Keratinocyte (primary cell): ENCODE measurements around the gene GPBAR1.

Source experiments
- CTCF ChIP-seq, 3 experiments: IDR thresholded peaks in 1 of 3; conservative IDR thresholded peaks in 1 of 3; optimal IDR thresholded peaks in 1 of 3; 2 replicates in 2 of 3; 3 replicates in 1 of 3; pipeline versions ENCODE3 to v1.5.1; 2011; ENCODE audit warnings: low read length in 3 of 3, mild to moderate bottlenecking in 3 of 3, moderate library complexity in 2 of 3, control low read depth in 1 of 3, inconsistent platforms in 1 of 3; ENCODE audit not compliant: insufficient read depth in 2 of 3; ENCODE audit errors: extremely low read depth in 1 of 3
- EZH2 ChIP-seq: IDR thresholded peaks from one replicate; pipeline ENCODE4 v1.6.1; 2012; ENCODE audit warnings: inconsistent platforms, mild to moderate bottlenecking, low read length, moderate library complexity

- TF ChIP-seq EZH2 (no peak), CTCF (optimal IDR thresholded peaks at IDR 0.05 in 1 of 3, IDR thresholded peaks at IDR 0.05 in 1 of 3, conservative IDR thresholded peaks at IDR 0.05 in 1 of 3; ENCODE audit: extremely low read depth in 1 of 3, insufficient read depth in 2 of 3, low read length in 3 of 3) (no peak)
Measured at GRCh38 chr2:218275371-218276072, 14.7 kb downstream of the GPBAR1 start.
